SU-DHL-6 (cell line): ENCODE results near the gene HMCN2.

ENCODE experiments used
- H2AFZ ChIP-seq: fragments of 200-600 bp; sonication (generic); 2 replicates; pipeline ENCODE4 v1.6.1; 2014; ENCODE audit warnings: low read depth, mild to moderate bottlenecking, moderate library complexity, mixed read lengths, antibody characterized with exemption, low read length; ENCODE audit not compliant: severe bottlenecking
- H3F3A ChIP-seq: fragments of 200-600 bp; shearing (Covaris generic); 2 replicates; pipeline ENCODE4 v1.6.0; 2016; ENCODE audit warnings: antibody characterized with exemption, mild to moderate bottlenecking; ENCODE audit not compliant: insufficient read depth
- H3K27ac ChIP-seq: fragments of 200-600 bp; sonication (generic); 2 replicates; pipeline ENCODE4 v1.5.1; 2016; ENCODE audit warnings: low read depth, mild to moderate bottlenecking, low read length, moderate library complexity, mixed read lengths
- H3K27me3 ChIP-seq: fragments of 200-600 bp; sonication (generic), shearing (Covaris generic); 2 replicates; pipeline ENCODE4 v1.6.0; 2014; ENCODE audit warnings: mild to moderate bottlenecking, low read length
- H3K36me3 ChIP-seq: fragments of 200-600 bp; sonication (generic); 2 replicates; pipeline ENCODE4 v1.6.1; 2014; ENCODE audit warnings: mild to moderate bottlenecking, low read length, mixed read lengths
- H3K4me2 ChIP-seq: fragments of 300-600, 200-600 bp; shearing (Covaris generic), sonication (generic); 2 replicates; pipeline ENCODE4 v1.6.0; 2014; ENCODE audit warnings: low read length, low read depth, mild to moderate bottlenecking; ENCODE audit not compliant: poor library complexity, severe bottlenecking
- H3K4me3 ChIP-seq: fragments of 200-600 bp; sonication (generic); 2 replicates; pipeline ENCODE4 v1.5.1; 2014; ENCODE audit warnings: antibody characterized with exemption, low read length, mild to moderate bottlenecking, mixed read lengths; ENCODE audit not compliant: insufficient read depth, poor library complexity, severe bottlenecking
- H3K79me2 ChIP-seq: fragments of 200-600 bp; sonication (generic); 2 replicates; pipeline ENCODE4 v1.6.1; 2014; ENCODE audit warnings: mild to moderate bottlenecking, low read length, moderate library complexity; ENCODE audit not compliant: insufficient read depth
- H3K9ac ChIP-seq: fragments of 200-600 bp; sonication (generic); 2 replicates; pipeline ENCODE4 v1.7.0; 2014; ENCODE audit warnings: mild to moderate bottlenecking, low read length
- H3K9me2 ChIP-seq: fragments of 200-600 bp; sonication (generic); replicated peaks from 2 replicates; pipeline ENCODE4 v1.6.1; 2014; ENCODE audit warnings: low read length; ENCODE audit not compliant: insufficient read depth
- H3K9me3 ChIP-seq: fragments of 200-600 bp; sonication (generic); 2 replicates; pipeline ENCODE4 v1.6.1; 2014; ENCODE audit warnings: low read length, mixed read lengths; ENCODE audit not compliant: insufficient read depth
- H4K20me1 ChIP-seq: fragments of 200-600 bp; sonication (generic); 2 replicates; pipeline ENCODE4 v1.6.1; 2014; ENCODE audit warnings: low read depth, mild to moderate bottlenecking, antibody characterized with exemption, low read length, moderate library complexity, mixed read lengths
- EZH2phosphoT487 ChIP-seq: fragments of 200-600 bp; sonication (generic), shearing (Covaris generic); conservative IDR thresholded peaks from 2 replicates; pipeline ENCODE4 v1.6.1; 2018; ENCODE audit warnings: mild to moderate bottlenecking, antibody characterized with exemption, low read length, moderate library complexity, mixed read lengths
- TF ChIP-seq, protein P1 (sequence below): fragments of 200-600 bp; sonication (generic); IDR thresholded peaks from one replicate; pipeline ENCODE4 v1.5.1; 2017; ENCODE audit warnings: antibody characterized with exemption, mild to moderate bottlenecking, low read length, moderate library complexity; ENCODE audit not compliant: insufficient read depth, poor library complexity, severe bottlenecking

HMCN2 gene

GRCh38 chr9:130266236-130267098 is 907 bp downstream of the HMCN2 start:
- Histone ChIP-seq H4K20me1 (no peaks in the 10 kb centered on the region), H3K4me3 (no peak overlapping the region), H2AFZ (no peak overlapping the region), H3K9me3 (no peaks in the 10 kb centered on the region), H3K4me2 (no peak overlapping the region), H3F3A (no peaks in the 10 kb centered on the region), H3K27ac (no peak overlapping the region), H3K9me2 (no peaks in the 10 kb centered on the region), H3K9ac (no peak overlapping the region), H3K36me3 (no peaks in the 10 kb centered on the region), H3K27me3 (no peaks in the 10 kb centered on the region), H3K79me2 (no peaks in the 10 kb centered on the region)
- no peak for TF ChIP-seq EZH2phosphoT487
- TF ChIP-seq, protein P1, sequence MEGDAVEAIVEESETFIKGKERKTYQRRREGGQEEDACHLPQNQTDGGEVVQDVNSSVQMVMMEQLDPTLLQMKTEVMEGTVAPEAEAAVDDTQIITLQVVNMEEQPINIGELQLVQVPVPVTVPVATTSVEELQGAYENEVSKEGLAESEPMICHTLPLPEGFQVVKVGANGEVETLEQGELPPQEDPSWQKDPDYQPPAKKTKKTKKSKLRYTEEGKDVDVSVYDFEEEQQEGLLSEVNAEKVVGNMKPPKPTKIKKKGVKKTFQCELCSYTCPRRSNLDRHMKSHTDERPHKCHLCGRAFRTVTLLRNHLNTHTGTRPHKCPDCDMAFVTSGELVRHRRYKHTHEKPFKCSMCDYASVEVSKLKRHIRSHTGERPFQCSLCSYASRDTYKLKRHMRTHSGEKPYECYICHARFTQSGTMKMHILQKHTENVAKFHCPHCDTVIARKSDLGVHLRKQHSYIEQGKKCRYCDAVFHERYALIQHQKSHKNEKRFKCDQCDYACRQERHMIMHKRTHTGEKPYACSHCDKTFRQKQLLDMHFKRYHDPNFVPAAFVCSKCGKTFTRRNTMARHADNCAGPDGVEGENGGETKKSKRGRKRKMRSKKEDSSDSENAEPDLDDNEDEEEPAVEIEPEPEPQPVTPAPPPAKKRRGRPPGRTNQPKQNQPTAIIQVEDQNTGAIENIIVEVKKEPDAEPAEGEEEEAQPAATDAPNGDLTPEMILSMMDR: no peak

GRCh38 chr9:130267930-130268329 is 2.4 kb downstream of the HMCN2 start:
- Histone ChIP-seq H3F3A (no peaks in the 10 kb centered on the region), H3K27ac (no peak overlapping the region), H3K27me3 (no peaks in the 10 kb centered on the region), H3K36me3 (no peaks in the 10 kb centered on the region), H3K9me3 (no peaks in the 10 kb centered on the region), H4K20me1 (no peaks in the 10 kb centered on the region), H3K9me2 (no peaks in the 10 kb centered on the region), H3K9ac (no peak overlapping the region), H3K79me2 (no peaks in the 10 kb centered on the region), H3K4me3 (no peak overlapping the region), H3K4me2 (no peak overlapping the region), H2AFZ (no peak overlapping the region)
- TF ChIP-seq, protein P1: no peak
- TF ChIP-seq EZH2phosphoT487: no peak

DNA sequence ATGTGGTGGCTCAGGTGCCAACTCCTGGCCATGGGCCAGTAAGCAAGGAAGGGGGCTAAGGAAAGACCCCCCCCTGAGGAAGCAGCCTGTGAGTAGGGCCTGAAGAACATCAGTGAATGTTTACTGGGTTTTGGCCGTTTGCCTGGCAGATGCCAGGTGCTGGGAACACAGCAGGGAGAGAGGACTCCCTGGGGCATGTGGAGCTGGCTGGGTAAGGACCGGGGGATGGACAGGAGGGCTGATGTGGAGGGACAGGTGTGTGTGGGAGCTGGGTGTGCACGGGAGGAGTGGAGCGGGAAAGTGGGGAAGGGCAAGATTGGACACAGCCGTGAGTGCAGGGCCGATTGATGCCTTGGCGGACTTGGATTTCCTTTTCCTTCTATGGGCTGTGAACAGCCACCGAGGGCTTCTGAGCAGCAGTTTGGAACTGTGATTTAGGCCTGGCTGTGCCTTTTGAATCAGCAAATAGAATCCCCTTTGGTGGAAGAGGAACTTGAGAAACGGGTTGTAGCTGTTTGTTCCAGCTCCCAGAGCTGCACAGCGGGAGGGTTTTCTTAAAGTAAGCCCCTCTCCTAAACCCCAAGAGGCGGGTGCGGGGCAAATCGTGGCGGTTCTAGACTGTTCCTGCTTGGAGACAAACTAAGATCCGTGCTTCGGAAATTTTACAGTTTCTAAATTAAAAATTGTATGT is 3.1 kb downstream of the HMCN2 start:
- Histone ChIP-seq H3K4me3 (no peak overlapping the region), H3K36me3 (no peaks in the 10 kb centered on the region), H4K20me1 (no peaks in the 10 kb centered on the region), H3K79me2 (no peaks in the 10 kb centered on the region), H3K9me2 (no peaks in the 10 kb centered on the region), H3F3A (no peaks in the 10 kb centered on the region), H2AFZ (no peak overlapping the region), H3K27ac (no peak overlapping the region), H3K4me2 (no peak overlapping the region), H3K9ac (no peak overlapping the region), H3K9me3 (no peaks in the 10 kb centered on the region), H3K27me3 (no peaks in the 10 kb centered on the region)
- TF ChIP-seq EZH2phosphoT487: no peak
- TF ChIP-seq, protein P1: no peak
